GM12873 (cell line): Measurements from ENCODE around the gene CNTN4.

Experiments
- CTCF ChIP-seq: IDR thresholded peaks from 2 replicates; pipeline ENCODE4 v1.5.1; 2012; ENCODE audit warnings: low read depth, mild to moderate bottlenecking, moderate library complexity, low read length, control low read depth; ENCODE audit not compliant: insufficient read depth; ENCODE audit errors: missing control alignments

CNTN4 gene

GRCh38 chr3:2094941-2095340 is 3.7 kb upstream of the CNTN4 start:
- TF ChIP-seq CTCF: no peak

DNA sequence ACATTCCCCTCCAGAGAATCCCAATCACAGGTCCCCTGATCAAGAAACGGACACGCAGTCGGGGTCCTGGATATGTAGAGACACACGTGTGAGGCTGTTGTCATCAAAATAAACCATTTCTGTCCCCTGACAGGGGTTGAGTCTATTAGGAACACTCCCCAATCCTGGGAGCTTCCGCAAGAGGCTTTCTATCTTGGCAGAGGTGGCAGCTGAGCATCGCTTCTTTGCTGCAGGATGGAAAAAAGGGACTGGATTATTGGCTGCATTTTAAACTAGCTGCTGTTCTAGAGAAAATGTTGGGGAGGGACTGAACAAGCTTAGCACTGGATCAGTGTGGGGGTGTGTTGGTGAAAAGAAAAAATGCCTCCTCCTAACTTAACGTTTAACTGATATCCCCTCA is 2.5 kb upstream of the CNTN4 start:
- TF ChIP-seq CTCF: no peak

DNA sequence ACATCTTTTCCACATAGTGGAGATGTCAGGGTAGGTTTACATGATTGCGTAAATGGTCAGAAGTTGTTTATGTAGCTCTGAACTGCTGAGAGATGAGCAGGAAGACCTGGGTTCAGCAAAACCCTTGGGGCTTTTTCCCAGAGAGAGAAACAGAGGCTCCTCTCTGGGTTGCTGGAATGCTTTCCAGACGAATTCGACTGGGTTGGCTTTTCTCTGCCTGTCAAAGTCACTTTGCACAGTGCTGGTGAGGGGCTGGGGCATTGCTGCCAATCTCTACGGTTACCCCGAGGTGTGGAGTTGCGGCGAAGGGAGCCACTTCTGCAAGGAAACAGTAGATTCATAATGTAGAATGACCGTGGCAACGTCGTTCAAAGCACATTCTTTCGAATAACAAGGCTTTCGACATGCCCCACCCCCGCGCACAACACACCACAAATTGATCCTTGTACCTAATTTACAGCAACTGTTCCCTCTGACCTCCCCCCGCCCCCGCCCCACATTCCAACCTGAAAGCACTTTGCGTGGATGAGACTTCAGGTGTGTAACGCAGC is 950 bp upstream of the CNTN4 start:
- no peak for TF ChIP-seq CTCF

- TF ChIP-seq CTCF: no peak
Measured at GRCh38 chr3:2099028-2099671, 484 bp downstream of the CNTN4 start.

- no peak for TF ChIP-seq CTCF
Measured at GRCh38 chr3:2099779-2100191, 1.1 kb downstream of the CNTN4 start.

DNA sequence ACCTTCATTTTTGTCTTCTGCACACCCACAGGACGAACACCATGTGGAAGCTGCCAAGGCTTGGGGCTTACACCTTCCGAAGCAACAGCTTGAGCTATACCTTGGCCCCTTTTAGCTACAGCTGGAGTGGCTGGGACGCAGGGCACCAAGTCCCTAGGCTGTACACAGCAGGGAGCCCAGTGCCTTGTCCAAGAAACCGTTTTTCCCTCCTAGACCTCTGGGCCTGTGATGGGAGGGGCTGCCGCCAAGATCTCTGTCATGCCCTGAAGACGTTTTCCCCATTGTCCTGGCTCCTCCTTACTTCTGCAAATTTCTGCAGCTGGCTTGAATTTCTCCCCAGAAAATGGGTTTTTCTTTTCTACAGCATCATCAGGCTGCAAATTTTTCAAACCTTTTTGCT is 7.8 kb downstream of the CNTN4 start:
- TF ChIP-seq CTCF: no peak

DNA sequence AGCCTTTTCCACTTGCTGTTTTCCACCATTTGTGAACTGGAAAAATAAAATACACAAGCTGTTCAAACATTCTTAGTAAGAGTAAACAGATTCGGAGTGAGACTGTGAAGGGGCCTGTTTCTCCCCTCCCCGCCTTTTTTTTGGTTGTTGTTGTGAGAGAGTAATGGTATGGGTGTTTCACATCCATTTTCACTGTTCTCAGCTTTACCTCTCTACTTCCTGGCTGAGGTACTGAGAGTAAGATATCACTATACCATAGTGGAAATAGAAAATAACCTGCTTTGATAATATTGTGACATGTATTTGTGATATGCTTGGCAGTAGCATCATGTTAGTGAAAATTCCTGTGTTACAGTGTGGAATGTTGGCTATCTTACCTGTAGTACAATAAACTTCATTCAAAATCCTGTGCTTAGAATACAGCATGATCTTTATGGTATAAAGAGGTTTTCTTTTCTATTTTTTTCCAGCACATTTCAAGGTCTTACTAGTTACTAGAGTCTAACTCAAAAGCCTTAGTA is 12.0 kb downstream of the CNTN4 start:
- TF ChIP-seq CTCF: no peak
